Psoas muscle (tissue), 8 donors: Measurements from ENCODE around the gene ODAPH. TPM values are rescaled to one million over a fixed set of nuclear protein-coding genes. Genes with fewer than 3 reads are reported as not detected.
"Not testable (repeated sequence)": the region's sequence is repeated elsewhere in the genome, so short reads cannot be mapped to it uniquely, and the experiment has no call there.

Source experiments
- ATAC-seq, 4 donors: fragments of 200-7000 bp; cut with Tn5 transposase; one replicate each; pipeline ENCODE4 v1.9.1; 2020; ENCODE audit warnings: moderate library complexity in 3 of 4, mild to moderate bottlenecking in 2 of 4
- DNase-seq, 2 donors: peaks; one replicate each; pipeline ENCODE4 v3.0.0-alpha.2; 2020
- H3K27ac ChIP-seq: fragments of 200-600 bp; one replicate; pipeline ENCODE4 v1.8.0; 2022
- H3K27me3 ChIP-seq, 3 donors: fragments of 200-600 bp in 1 of 3; one replicate each; pipeline versions ENCODE4 v1.6.1 to v1.8.0; 2013 to 2022; ENCODE audit warnings: low read length in 2 of 3, mild to moderate bottlenecking in 2 of 3, moderate library complexity in 1 of 3; ENCODE audit not compliant: insufficient read depth in 3 of 3
- H3K36me3 ChIP-seq, 2 donors: fragments of 200-600 bp in 1 of 2; one replicate each; pipeline versions ENCODE4 v1.6.1 to v1.8.0; 2013 to 2022; ENCODE audit warnings: low read depth in 1 of 2, mild to moderate bottlenecking in 1 of 2, moderate library complexity in 1 of 2; ENCODE audit not compliant: insufficient read depth in 1 of 2
- H3K4me1 ChIP-seq: fragments of 200-600 bp; one replicate; pipeline ENCODE4 v1.8.0; 2022
- H3K4me3 ChIP-seq: fragments of 200-600 bp; one replicate; pipeline ENCODE4 v1.8.0; 2022; ENCODE audit warnings: mild to moderate bottlenecking
- H3K9me3 ChIP-seq: fragments of 200-600 bp; one replicate; pipeline ENCODE4 v1.8.0; 2022
- WGBS, 3 donors: extraction: QIAGEN DNeasy Blood & Tissue Kit; methylation state at CpG; one replicate each; pipeline versions ENCODE4 v1.1.6 to v1.1.7; 2013; 5-methylcytosine and 5-hydroxymethylcytosine counted together
- intact Hi-C, 2 donors: fragments of 100-400 bp; cut with DNase I; formaldehyde crosslinking; loops; one replicate each; pipeline versions ENCODE4 v1.11.0 to v1.14.2; 2022
- polyA plus RNA-seq, 3 donors: library from polyadenylated mRNA; stranded (reverse); fragments of 200-250 nt; gene quantifications; one replicate each; pipeline ENCODE4 v1.2.3, GENCODE V29; 2013
- total RNA-seq, 4 donors: library from RNA; stranded (reverse); fragmentation: NEBNext Ultra II Directional in 2 of 4; extraction: Animal tissue kit (Norgen Biotek cat#: 25700) in 2 of 4; gene quantifications; one replicate each; pipeline versions ENCODE4 v1.2.1 to v1.2.4, GENCODE V29; 2021 to 2023
- TF ChIP-seq, protein P1 (sequence below): fragments of 200-600 bp; IDR thresholded peaks from one replicate; pipeline ENCODE4 v1.8.0; 2022; ENCODE audit warnings: antibody characterized with exemption
- donor health status: healthy with polysubstance abuse.
- donor health status: DM: no; HTN: no; CAD: no; lungs with moderate emphysema.
- donor health status: Bipolar disorder and iron deficiency.
- donor health status: healthy.
- donor health status: DM: yes; HTN: yes; CAD: no.
- donor health status: DM: no; HTN: no; CAD: no.
- donor health status: DM: no; HTN: no; CAD: no.
- donor health status: DM: yes; HTN: yes; CAD: no.

ODAPH gene
- total and polyA plus RNA-seq, 7 donors = 0.04 to 0.15 (median 0.10) TPM; not detected in 3

DNA sequence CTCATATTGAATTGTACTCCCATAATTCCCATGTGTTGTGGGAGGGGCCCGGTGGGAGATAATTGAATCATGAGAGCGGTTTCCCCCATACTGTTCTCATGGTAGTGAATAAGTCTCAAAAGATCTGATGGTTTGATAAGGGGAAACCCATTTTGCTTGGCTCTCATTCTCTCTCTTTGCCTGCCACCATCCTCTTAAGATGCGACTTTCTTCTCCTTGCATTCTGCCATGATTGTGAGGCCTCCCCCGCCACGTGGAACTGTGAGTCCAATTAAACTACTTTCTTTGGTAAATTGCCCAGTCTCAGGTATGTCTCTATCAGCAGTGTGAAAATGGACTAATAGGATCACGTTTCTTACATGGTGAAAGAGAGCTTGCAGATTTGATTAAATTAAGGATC lies 18.6 kb upstream of the ODAPH start:
- H3K36me3 ChIP-seq = peaks cover 5 to 35% of the 10 kb centered on the region in 2 donors
- H3K4me3 ChIP-seq, H3K27ac ChIP-seq, H3K9me3 ChIP-seq, intact Hi-C loops, ATAC-seq, H3K27me3 ChIP-seq, H3K4me1 ChIP-seq, DNase-seq: not testable (repeated sequence)
- WGBS, 3 donors = 92 to 93% (median 92%) methylated on average over 6 of the region's 6 CpGs

DNA sequence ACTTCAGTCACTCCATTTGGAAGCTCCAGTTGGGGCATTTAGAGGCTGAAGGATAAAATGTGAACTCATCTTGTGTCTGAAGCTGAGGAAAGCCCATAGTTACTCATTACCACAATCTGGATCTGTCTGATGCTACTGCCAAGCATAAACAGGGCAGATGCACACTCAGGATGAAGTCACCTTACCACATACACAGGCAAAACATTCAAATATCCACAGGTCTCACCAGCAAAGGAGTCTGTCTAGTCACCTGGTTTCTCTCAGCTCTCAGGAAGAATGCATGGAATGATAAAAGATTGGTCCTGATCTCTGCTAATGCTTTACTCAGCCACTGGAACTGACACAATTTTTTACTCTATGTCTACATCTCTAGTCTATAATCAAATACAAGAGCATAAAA lies 13.0 kb upstream of the ODAPH start:
- H3K9me3 ChIP-seq = no peaks in the 10 kb centered on the region
- no peak overlapping the region for H3K4me3 ChIP-seq
- H3K27ac ChIP-seq = no peak overlapping the region
- no peaks in the 10 kb centered on the region for H3K4me1 ChIP-seq
- intact Hi-C loops = no loop called here
- H3K36me3 ChIP-seq = peaks cover 10 to 60% of the 10 kb centered on the region in 2 donors
- ATAC-seq (no peak), DNase-seq (no peak)
- no peaks in the 10 kb centered on the region for H3K27me3 ChIP-seq
- TF ChIP-seq, protein P1, sequence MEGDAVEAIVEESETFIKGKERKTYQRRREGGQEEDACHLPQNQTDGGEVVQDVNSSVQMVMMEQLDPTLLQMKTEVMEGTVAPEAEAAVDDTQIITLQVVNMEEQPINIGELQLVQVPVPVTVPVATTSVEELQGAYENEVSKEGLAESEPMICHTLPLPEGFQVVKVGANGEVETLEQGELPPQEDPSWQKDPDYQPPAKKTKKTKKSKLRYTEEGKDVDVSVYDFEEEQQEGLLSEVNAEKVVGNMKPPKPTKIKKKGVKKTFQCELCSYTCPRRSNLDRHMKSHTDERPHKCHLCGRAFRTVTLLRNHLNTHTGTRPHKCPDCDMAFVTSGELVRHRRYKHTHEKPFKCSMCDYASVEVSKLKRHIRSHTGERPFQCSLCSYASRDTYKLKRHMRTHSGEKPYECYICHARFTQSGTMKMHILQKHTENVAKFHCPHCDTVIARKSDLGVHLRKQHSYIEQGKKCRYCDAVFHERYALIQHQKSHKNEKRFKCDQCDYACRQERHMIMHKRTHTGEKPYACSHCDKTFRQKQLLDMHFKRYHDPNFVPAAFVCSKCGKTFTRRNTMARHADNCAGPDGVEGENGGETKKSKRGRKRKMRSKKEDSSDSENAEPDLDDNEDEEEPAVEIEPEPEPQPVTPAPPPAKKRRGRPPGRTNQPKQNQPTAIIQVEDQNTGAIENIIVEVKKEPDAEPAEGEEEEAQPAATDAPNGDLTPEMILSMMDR = no peak

DNA sequence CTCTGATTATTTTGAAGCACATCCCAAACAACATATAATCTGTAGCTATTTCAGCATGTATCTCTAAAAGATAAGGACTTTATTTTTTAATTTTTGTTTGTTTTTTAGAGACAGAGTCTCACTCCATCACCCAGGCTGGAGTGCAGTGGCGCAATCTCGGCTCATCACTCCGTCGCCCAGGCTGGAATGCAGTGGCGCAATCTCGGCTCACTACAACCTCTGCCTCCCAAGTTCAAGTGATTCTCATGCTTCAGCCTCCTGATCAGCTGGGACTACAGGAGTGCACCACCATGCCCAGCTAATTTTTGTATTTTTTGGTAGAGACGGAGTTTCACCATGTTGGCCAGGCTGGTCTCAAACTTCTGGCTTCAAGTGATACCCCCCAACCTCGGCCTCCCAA lies 11.6 kb upstream of the ODAPH start:
- H3K27ac ChIP-seq, intact Hi-C loops, H3K4me1 ChIP-seq, H3K9me3 ChIP-seq, H3K4me3 ChIP-seq, ATAC-seq, DNase-seq, H3K27me3 ChIP-seq: not testable (repeated sequence)
- WGBS, 3 donors = 91 to 96% (median 92%) methylated on average over 8 of the region's 8 CpGs
- H3K36me3 ChIP-seq = peaks cover 5 to 51% of the 10 kb centered on the region in 2 donors

DNA sequence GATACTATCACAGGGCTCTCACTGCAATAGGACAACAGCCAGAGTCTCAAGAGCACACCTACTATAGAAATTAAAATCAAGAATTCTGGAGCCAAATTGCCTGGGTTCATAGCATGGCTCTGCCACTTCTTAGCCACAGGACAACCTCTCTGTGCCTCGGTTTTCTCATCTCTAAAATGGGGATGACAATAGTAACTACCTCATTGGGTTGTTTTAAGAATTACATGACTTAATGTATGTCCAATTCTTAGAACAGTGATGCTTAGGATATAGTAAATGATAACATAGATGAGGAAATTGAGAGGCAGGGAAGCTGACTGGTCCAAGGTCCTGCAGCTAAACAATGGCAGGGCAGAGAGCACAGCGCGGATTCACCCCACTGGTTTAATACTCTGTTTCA lies 11.0 kb upstream of the ODAPH start:
- H3K4me1 ChIP-seq = no peaks in the 10 kb centered on the region
- intact Hi-C loops = no loop called here
- ATAC-seq (no peak), DNase-seq (no peak)
- H3K36me3 ChIP-seq = peaks cover 5 to 45% of the 10 kb centered on the region in 2 donors
- H3K9me3 ChIP-seq = no peaks in the 10 kb centered on the region
- no peak overlapping the region for H3K27ac ChIP-seq
- 91 to 95% (median 92%) methylated on average over 3 of the region's 3 CpGs for WGBS, 3 donors
- no peaks in the 10 kb centered on the region for H3K27me3 ChIP-seq
- H3K4me3 ChIP-seq = no peak overlapping the region
- TF ChIP-seq, protein P1 = no peak

DNA sequence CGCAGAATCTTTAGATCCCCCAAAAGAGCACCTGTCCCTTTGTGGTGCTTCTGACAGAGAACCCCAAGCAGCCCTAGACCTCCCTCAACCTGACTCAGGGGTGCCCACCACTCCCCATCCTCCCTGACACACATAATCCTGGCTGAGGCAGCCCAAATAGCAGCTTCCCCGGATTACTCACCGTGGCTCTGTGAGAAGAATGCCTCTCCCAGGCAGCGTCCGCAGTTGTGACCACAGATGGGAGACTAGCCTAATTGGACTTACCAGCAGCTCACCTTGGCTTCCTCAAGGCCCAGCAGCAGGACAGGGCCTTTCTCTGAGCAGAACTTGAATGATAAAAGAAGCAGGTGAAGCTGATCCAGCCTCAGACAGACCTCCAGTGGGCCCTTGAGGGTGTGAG lies 10.3 kb upstream of the ODAPH start:
- Histone ChIP-seq H3K36me3 (peaks cover 5 to 39% of the 10 kb centered on the region in 2 donors), H3K4me1 (no peaks in the 10 kb centered on the region), H3K9me3 (no peaks in the 10 kb centered on the region), H3K27ac (no peak overlapping the region), H3K27me3 (no peaks in the 10 kb centered on the region), H3K4me3 (no peak overlapping the region)
- ATAC-seq (no peak), DNase-seq (no peak)
- intact Hi-C loops = no loop called here
- WGBS, 3 donors = 80 to 92% (median 91%) methylated on average over 5 of the region's 5 CpGs
- TF ChIP-seq, protein P1 = no peak
